AG09309 (cell line): ENCODE measurements around the gene ZNF584.
"Not testable (repeated sequence)": the region's sequence is repeated elsewhere in the genome, so short reads cannot be mapped to it uniquely, and the experiment has no call there.

Experiments used
- DNase-seq: peaks from one replicate; pipeline ENCODE4 v3.0.0-alpha.2; 2010; ENCODE audit warnings: low read depth
- H3K4me3 ChIP-seq: 2 replicates; pipeline ENCODE4 v1.5.1; 2011; ENCODE audit warnings: mild to moderate bottlenecking, low read depth, low read length, moderate library complexity; ENCODE audit not compliant: control insufficient read depth
- CTCF ChIP-seq: IDR thresholded peaks from 2 replicates; pipeline ENCODE4 v1.5.1; 2011; ENCODE audit warnings: mild to moderate bottlenecking, low read depth, low read length, inconsistent platforms; ENCODE audit not compliant: insufficient read depth, control insufficient read depth; ENCODE audit errors: missing control alignments

Gene ZNF584

GRCh38 chr19:58367698-58368454 lies 40.6 kb upstream of the ZNF584 start:
- H3K4me3 ChIP-seq = no peak overlapping the region
- DNase-seq = no peak
- TF ChIP-seq CTCF = no peak

GRCh38 chr19:58368561-58369360 lies 39.7 kb upstream of the ZNF584 start:
- no peak for DNase-seq
- no peak for TF ChIP-seq CTCF
- no peak overlapping the region for H3K4me3 ChIP-seq

GRCh38 chr19:58372311-58373133 lies 35.9 kb upstream of the ZNF584 start:
- no peak for DNase-seq

GRCh38 chr19:58374200-58374599 lies 34.2 kb upstream of the ZNF584 start:
- DNase-seq = no peak
- H3K4me3 ChIP-seq = no peak overlapping the region
- no peak for TF ChIP-seq CTCF

More at GRCh38 chr19:58372311-58373133, 35.9 kb upstream of the ZNF584 start:
- no peak overlapping the region for H3K4me3 ChIP-seq
- TF ChIP-seq CTCF = no peak

GRCh38 chr19:58376724-58377123 lies 31.7 kb upstream of the ZNF584 start:
- not testable (repeated sequence) for DNase-seq, H3K4me3 ChIP-seq

- no peak overlapping the region for H3K4me3 ChIP-seq
- no peak for DNase-seq
- no peak for TF ChIP-seq CTCF
These were observed 29.2 kb upstream of the ZNF584 start for GRCh38 chr19:58379246-58379645.
